Lower lobe of right lung (tissue), 2 donors: ENCODE results near the gene DNAH1. TPM values are rescaled to one million over a fixed set of nuclear protein-coding genes. Genes with fewer than 3 reads are reported as not detected.

ENCODE experiments used
- ATAC-seq, 2 donors: fragments of 200-7000 bp; cut with Tn5 transposase; one replicate each; pipeline ENCODE4 v1.9.1; 2020 to 2022; ENCODE audit warnings: mild to moderate bottlenecking in 2 of 2, moderate library complexity in 2 of 2
- DNase-seq: peaks from one replicate; pipeline ENCODE4 v3.0.0-alpha.2; 2020
- H3K27ac ChIP-seq: fragments of 200-600 bp; one replicate; pipeline ENCODE4 v1.8.0; 2022
- H3K27me3 ChIP-seq: fragments of 200-600 bp; one replicate; pipeline ENCODE4 v1.8.0; 2022; ENCODE audit warnings: low read depth
- H3K36me3 ChIP-seq: fragments of 200-600 bp; one replicate; pipeline ENCODE4 v1.8.0; 2022; ENCODE audit warnings: mild to moderate bottlenecking
- H3K4me1 ChIP-seq: fragments of 200-600 bp; one replicate; pipeline ENCODE4 v1.8.0; 2022
- H3K4me3 ChIP-seq: fragments of 200-600 bp; one replicate; pipeline ENCODE4 v1.8.0; 2022; ENCODE audit warnings: mild to moderate bottlenecking
- H3K9me3 ChIP-seq: fragments of 200-600 bp; one replicate; pipeline ENCODE4 v1.8.0; 2022
- CTCF ChIP-seq: fragments of 200-600 bp; IDR thresholded peaks from one replicate; pipeline ENCODE4 v1.8.0; 2022; ENCODE audit warnings: antibody characterized with exemption, mild to moderate bottlenecking
- intact Hi-C: fragments of 100-400 bp; cut with DNase I; formaldehyde crosslinking; loops from one replicate; pipeline ENCODE4 v1.11.0; 2022
- total RNA-seq: library from RNA; stranded (reverse); fragmentation: NEBNext Ultra II Directional; extraction: Animal tissue kit (Norgen Biotek cat#: 25700); gene quantifications from one replicate; pipeline ENCODE4 v1.2.1, GENCODE V29; 2021
- donor health status: DM: no; HTN: yes; CAD: no; lungs with severe emphysema.

The DNAH1 gene
- total RNA-seq, 1 donor from 2014 or later: 16.4 TPM

- Histone ChIP-seq H3K9me3 (no peaks in the 10 kb centered on the region), H3K27ac (no peak overlapping the region), H3K36me3 (peaks cover 7% of the 10 kb centered on the region), H3K27me3 (no peaks in the 10 kb centered on the region), H3K4me3 (no peak overlapping the region), H3K4me1 (peaks cover 35% of the 10 kb centered on the region)
- no peak for TF ChIP-seq CTCF
- DNase-seq (no peak), ATAC-seq (no peak)
- intact Hi-C loops: no loop called here
Observed at GRCh38 chr3:52441091-52441771, 125.1 kb downstream of the DNAH1 start.

- no peak overlapping the region for H3K27ac ChIP-seq
- H3K9me3 ChIP-seq: no peaks in the 10 kb centered on the region
- H3K27me3 ChIP-seq: no peaks in the 10 kb centered on the region
- no peak for ATAC-seq
- TF ChIP-seq CTCF: no peak
- peaks cover 7% of the 10 kb centered on the region for H3K36me3 ChIP-seq
- peaks cover 34% of the 10 kb centered on the region for H3K4me1 ChIP-seq
- H3K4me3 ChIP-seq: no peak overlapping the region
- intact Hi-C loops: no loop called here
- DNase-seq: no peak
Observed at GRCh38 chr3:52441772-52442332, 125.7 kb downstream of the DNAH1 start.

GRCh38 chr3:52442409-52443267, 126.5 kb downstream of the DNAH1 start:
- H3K9me3 ChIP-seq: no peaks in the 10 kb centered on the region
- ATAC-seq (no peak), DNase-seq (no peak)
- intact Hi-C loops: no loop called here
- peaks cover 34% of the 10 kb centered on the region for H3K4me1 ChIP-seq
- H3K4me3 ChIP-seq: peak overlapping the region; percentile 41
- H3K27ac ChIP-seq: no peak overlapping the region
- H3K27me3 ChIP-seq: no peaks in the 10 kb centered on the region
- no peak for TF ChIP-seq CTCF
- H3K36me3 ChIP-seq: peaks cover 7% of the 10 kb centered on the region

GRCh38 chr3:52443268-52443610, 127.1 kb downstream of the DNAH1 start:
- Histone ChIP-seq H3K4me3 (peak overlapping the region; percentile 41), H3K9me3 (no peaks in the 10 kb centered on the region), H3K27me3 (no peaks in the 10 kb centered on the region), H3K27ac (no peak overlapping the region), H3K36me3 (peaks cover 7% of the 10 kb centered on the region), H3K4me1 (peaks cover 28% of the 10 kb centered on the region)
- DNase-seq: no peak
- ATAC-seq: no peak
- intact Hi-C loops: no loop called here
- no peak for TF ChIP-seq CTCF

GRCh38 chr3:52443791-52444687, 127.9 kb downstream of the DNAH1 start:
- Histone ChIP-seq H3K36me3 (peaks cover 7% of the 10 kb centered on the region), H3K4me1 (peaks cover 22% of the 10 kb centered on the region), H3K27ac (peak overlapping the region; percentile 11), H3K9me3 (no peaks in the 10 kb centered on the region), H3K27me3 (no peaks in the 10 kb centered on the region), H3K4me3 (peak overlapping the region; percentile 41)
- intact Hi-C loops: no loop called here
- DNase-seq (no peak), ATAC-seq (no peak)
- no peak for TF ChIP-seq CTCF
